Measurements from ENCODE around the gene LCT.

LCT gene

DNA sequence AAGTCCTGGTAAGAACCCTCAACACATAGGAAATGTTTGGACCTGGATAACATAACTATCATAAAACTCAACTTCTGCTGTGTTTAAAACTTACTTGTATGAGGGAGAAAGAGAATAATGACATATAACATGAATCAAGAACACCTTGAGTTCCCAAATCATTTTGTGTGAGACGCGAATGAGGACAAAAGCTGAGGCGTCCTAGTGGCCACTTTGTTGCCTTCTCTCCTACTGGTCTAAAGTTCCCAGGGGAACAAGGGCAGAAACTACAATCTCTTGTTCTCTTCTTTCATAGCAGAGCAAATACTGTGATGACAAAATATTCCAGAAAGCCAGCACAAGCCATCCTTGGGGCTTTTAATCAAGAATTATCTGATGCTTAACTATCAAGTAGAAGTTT, 8.3 kb upstream of the LCT start (continued):
- TF ChIP-seq, protein P1, sequence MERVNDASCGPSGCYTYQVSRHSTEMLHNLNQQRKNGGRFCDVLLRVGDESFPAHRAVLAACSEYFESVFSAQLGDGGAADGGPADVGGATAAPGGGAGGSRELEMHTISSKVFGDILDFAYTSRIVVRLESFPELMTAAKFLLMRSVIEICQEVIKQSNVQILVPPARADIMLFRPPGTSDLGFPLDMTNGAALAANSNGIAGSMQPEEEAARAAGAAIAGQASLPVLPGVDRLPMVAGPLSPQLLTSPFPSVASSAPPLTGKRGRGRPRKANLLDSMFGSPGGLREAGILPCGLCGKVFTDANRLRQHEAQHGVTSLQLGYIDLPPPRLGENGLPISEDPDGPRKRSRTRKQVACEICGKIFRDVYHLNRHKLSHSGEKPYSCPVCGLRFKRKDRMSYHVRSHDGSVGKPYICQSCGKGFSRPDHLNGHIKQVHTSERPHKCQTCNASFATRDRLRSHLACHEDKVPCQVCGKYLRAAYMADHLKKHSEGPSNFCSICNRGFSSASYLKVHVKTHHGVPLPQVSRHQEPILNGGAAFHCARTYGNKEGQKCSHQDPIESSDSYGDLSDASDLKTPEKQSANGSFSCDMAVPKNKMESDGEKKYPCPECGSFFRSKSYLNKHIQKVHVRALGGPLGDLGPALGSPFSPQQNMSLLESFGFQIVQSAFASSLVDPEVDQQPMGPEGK (CRISPR knock-in tag; IDR thresholded peaks at IDR 0.05; ENCODE audit: borderline replicate concordance), result no peak

DNA sequence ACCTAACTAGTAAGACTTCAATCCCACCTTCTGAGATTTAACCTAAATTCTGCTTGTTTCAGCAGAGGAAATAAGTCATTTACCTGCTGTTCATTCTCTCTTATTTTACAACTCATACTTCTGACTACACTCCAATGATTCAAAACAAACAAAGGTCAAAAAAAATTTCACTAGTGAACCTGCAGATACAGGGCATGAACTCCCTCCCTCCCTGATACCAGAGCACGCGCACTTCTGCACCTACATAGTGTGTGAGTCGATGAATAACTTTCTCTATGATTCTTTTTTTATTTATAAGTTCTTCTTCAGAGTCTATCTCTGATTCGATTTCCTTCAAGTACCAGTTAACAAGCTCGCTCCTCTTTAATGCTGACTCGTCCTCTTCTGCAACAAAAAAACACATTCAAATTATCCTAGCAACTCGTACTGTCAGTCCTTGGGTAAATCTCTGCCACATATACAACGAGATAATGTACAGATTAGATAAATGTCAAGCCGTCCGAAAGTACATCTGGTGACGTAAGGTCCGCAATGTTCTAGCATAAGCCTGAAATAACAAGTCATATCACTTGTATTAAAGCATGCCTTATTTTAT, 7.4 kb upstream of the LCT start:
- TF ChIP-seq ARNTL (CRISPR knock-in tag; IDR thresholded peaks at IDR 0.05; ENCODE audit: borderline replicate concordance, low read depth) (no peak), GLIS3 (CRISPR knock-in tag; IDR thresholded peaks at IDR 0.05) (no peak), CSDC2 (CRISPR knock-in tag; IDR thresholded peaks at IDR 0.05) (no peak), ESRRG (CRISPR knock-in tag; IDR thresholded peaks at IDR 0.05) (no peak), ZFP3 (CRISPR knock-in tag; IDR thresholded peaks at IDR 0.05) (no peak), ZNF70 (CRISPR knock-in tag; IDR thresholded peaks at IDR 0.05) (no peak), RARB (CRISPR knock-in tag; IDR thresholded peaks at IDR 0.05) (no peak), TCF4 (CRISPR knock-in tag; IDR thresholded peaks at IDR 0.05; ENCODE audit: borderline replicate concordance) (no peak), ZFP30 (CRISPR knock-in tag; IDR thresholded peaks at IDR 0.05) (no peak), ZNF8 (CRISPR knock-in tag; IDR thresholded peaks at IDR 0.05) (no peak), PPARA (CRISPR knock-in tag; IDR thresholded peaks at IDR 0.05; ENCODE audit: borderline replicate concordance) (no peak), ISL1 (CRISPR knock-in tag; IDR thresholded peaks at IDR 0.05) (no peak), ZNF565 (CRISPR knock-in tag; conservative IDR thresholded peaks at IDR 0.05; ENCODE audit: low read depth) (no peak), OSR1 (CRISPR knock-in tag; IDR thresholded peaks at IDR 0.05) (no peak), ZC3H10 (CRISPR knock-in tag; IDR thresholded peaks at IDR 0.05) (no peak)
- TF ChIP-seq, protein P2, sequence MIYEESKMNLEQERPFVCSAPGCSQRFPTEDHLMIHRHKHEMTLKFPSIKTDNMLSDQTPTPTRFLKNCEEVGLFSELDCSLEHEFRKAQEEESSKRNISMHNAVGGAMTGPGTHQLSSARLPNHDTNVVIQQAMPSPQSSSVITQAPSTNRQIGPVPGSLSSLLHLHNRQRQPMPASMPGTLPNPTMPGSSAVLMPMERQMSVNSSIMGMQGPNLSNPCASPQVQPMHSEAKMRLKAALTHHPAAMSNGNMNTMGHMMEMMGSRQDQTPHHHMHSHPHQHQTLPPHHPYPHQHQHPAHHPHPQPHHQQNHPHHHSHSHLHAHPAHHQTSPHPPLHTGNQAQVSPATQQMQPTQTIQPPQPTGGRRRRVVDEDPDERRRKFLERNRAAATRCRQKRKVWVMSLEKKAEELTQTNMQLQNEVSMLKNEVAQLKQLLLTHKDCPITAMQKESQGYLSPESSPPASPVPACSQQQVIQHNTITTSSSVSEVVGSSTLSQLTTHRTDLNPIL (CRISPR knock-in tag; IDR thresholded peaks at IDR 0.05; ENCODE audit: low read depth), result no peak
- TF ChIP-seq, protein P3, sequence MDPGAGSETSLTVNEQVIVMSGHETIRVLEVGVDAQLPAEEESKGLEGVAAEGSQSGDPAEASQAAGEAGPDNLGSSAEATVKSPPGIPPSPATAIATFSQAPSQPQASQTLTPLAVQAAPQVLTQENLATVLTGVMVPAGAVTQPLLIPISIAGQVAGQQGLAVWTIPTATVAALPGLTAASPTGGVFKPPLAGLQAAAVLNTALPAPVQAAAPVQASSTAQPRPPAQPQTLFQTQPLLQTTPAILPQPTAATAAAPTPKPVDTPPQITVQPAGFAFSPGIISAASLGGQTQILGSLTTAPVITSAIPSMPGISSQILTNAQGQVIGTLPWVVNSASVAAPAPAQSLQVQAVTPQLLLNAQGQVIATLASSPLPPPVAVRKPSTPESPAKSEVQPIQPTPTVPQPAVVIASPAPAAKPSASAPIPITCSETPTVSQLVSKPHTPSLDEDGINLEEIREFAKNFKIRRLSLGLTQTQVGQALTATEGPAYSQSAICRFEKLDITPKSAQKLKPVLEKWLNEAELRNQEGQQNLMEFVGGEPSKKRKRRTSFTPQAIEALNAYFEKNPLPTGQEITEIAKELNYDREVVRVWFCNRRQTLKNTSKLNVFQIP (CRISPR knock-in tag; IDR thresholded peaks at IDR 0.05; ENCODE audit: borderline replicate concordance, low read depth), result no peak
- TF ChIP-seq, protein P4, sequence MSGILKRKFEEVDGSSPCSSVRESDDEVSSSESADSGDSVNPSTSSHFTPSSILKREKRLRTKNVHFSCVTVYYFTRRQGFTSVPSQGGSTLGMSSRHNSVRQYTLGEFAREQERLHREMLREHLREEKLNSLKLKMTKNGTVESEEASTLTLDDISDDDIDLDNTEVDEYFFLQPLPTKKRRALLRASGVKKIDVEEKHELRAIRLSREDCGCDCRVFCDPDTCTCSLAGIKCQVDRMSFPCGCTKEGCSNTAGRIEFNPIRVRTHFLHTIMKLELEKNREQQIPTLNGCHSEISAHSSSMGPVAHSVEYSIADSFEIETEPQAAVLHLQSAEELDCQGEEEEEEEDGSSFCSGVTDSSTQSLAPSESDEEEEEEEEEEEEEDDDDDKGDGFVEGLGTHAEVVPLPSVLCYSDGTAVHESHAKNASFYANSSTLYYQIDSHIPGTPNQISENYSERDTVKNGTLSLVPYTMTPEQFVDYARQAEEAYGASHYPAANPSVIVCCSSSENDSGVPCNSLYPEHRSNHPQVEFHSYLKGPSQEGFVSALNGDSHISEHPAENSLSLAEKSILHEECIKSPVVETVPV (CRISPR knock-in tag; IDR thresholded peaks at IDR 0.05), result no peak
- TF ChIP-seq, protein P5, sequence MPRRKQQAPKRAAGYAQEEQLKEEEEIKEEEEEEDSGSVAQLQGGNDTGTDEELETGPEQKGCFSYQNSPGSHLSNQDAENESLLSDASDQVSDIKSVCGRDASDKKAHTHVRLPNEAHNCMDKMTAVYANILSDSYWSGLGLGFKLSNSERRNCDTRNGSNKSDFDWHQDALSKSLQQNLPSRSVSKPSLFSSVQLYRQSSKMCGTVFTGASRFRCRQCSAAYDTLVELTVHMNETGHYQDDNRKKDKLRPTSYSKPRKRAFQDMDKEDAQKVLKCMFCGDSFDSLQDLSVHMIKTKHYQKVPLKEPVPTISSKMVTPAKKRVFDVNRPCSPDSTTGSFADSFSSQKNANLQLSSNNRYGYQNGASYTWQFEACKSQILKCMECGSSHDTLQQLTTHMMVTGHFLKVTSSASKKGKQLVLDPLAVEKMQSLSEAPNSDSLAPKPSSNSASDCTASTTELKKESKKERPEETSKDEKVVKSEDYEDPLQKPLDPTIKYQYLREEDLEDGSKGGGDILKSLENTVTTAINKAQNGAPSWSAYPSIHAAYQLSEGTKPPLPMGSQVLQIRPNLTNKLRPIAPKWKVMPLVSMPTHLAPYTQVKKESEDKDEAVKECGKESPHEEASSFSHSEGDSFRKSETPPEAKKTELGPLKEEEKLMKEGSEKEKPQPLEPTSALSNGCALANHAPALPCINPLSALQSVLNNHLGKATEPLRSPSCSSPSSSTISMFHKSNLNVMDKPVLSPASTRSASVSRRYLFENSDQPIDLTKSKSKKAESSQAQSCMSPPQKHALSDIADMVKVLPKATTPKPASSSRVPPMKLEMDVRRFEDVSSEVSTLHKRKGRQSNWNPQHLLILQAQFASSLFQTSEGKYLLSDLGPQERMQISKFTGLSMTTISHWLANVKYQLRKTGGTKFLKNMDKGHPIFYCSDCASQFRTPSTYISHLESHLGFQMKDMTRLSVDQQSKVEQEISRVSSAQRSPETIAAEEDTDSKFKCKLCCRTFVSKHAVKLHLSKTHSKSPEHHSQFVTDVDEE (CRISPR knock-in tag; IDR thresholded peaks at IDR 0.05), result no peak
- ATAC-seq, result no peak

DNA sequence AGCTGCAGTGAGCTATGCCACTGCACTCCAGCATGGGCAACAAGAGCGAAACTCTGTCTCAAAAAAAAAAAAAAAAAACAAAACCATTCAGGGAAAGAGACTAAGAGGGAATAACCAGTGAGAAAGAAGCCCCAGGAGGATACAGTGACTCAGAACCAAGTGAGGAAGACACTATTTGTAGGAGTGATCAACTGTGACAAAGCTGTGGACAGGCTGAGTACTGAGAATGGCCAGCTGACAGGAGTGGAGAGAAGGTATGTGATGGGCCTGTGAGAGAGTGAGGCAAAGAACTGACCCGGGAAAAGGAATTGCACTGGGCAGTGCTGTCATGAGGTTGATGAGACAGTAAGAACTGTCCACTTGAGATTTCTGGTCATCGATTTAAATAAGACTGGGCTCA, 6.7 kb upstream of the LCT start:
- TF ChIP-seq ZFP30 (CRISPR knock-in tag; IDR thresholded peaks at IDR 0.05) (no peak), ZC3H10 (CRISPR knock-in tag; IDR thresholded peaks at IDR 0.05) (no peak), ZNF70 (CRISPR knock-in tag; IDR thresholded peaks at IDR 0.05) (no peak), TOX (CRISPR knock-in tag; IDR thresholded peaks at IDR 0.05; ENCODE audit: borderline replicate concordance) (no peak)
- no peak for ATAC-seq
